Measurements from ENCODE around the gene BTF3. TPM values are rescaled to one million over a fixed set of nuclear protein-coding genes. Genes with fewer than 3 reads are reported as not detected.

Gene BTF3
- total and polyA plus RNA-seq, 9 of the 15 experiments (the other 6 are each of a cell fraction or from before 2014, with no cell fraction given), result 534 to 1,637 (median 848) TPM

GRCh38 chr5:73522989-73523388 is 24.7 kb downstream of the BTF3 start (continued):
- TF ChIP-seq ZNF311 (CRISPR knock-in tag; IDR thresholded peaks at IDR 0.05), result no peak
- TF ChIP-seq, protein P1, sequence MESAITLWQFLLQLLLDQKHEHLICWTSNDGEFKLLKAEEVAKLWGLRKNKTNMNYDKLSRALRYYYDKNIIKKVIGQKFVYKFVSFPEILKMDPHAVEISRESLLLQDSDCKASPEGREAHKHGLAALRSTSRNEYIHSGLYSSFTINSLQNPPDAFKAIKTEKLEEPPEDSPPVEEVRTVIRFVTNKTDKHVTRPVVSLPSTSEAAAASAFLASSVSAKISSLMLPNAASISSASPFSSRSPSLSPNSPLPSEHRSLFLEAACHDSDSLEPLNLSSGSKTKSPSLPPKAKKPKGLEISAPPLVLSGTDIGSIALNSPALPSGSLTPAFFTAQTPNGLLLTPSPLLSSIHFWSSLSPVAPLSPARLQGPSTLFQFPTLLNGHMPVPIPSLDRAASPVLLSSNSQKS (CRISPR knock-in tag; IDR thresholded peaks at IDR 0.05), result no peak
- TF ChIP-seq TSC22D4 (tag; IDR thresholded peaks at IDR 0.05), result no peak
- TF ChIP-seq CXXC5 (CRISPR knock-in tag; IDR thresholded peaks at IDR 0.05), result no peak

DNA sequence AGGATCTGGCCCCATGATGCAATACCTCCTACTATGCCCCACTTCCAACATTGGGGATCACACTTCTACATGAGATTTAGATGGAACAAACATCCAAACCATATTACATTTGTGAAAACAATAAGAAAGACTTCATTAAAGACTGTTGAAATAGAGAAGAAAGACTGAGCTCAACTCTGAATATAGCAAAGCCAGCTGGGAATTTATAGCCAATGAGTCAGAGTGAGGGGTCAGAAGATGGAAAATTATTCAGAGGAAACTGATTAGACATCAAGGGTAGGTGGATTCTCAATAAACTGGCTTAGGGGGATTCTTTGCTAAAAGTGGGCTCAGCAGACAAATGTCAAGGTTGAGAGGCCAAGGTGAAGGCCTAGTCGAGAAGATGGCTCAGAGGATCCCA is 25.6 kb downstream of the BTF3 start:
- DNase-seq (ENCODE audit: extremely low read depth in 1 of 4, low spot score in 3 of 4) (no peak), FAIRE-seq (no peak), ATAC-seq (no peak)
- Histone ChIP-seq H3K4me2 (ENCODE audit: insufficient read depth, low read length) (no peak overlapping the region), H3K79me2 (ENCODE audit: control insufficient read depth, insufficient read depth, low read length) (no peaks in the 10 kb centered on the region), H3K4me1 (replicated peaks in 1 of 2; ENCODE audit: control insufficient read depth in 2 of 2, insufficient read depth in 2 of 2, low read length in 2 of 2) (peaks cover 0 to 2% of the 10 kb centered on the region in 2 experiments; a peak in 1 of 5 replicates), H3K9me1 (ENCODE audit: control insufficient read depth, insufficient read depth, low read length) (no peaks in the 10 kb centered on the region), H2AFZ (ENCODE audit: low read depth, low read length) (no peak overlapping the region), H3K36me3 (ENCODE audit: control insufficient read depth, insufficient read depth, low read length) (no peaks in the 10 kb centered on the region), H3K4me3 (no peak overlapping the region), H3K27ac (ENCODE audit: extremely low read depth, low read depth, low read length) (no peak overlapping the region), H3K27me3 (ENCODE audit: control insufficient read depth in 2 of 2, insufficient read depth in 2 of 2, low read length in 2 of 2) (peaks cover 12 to 22% of the 10 kb centered on the region in 2 experiments; a peak in 4 of 5 replicates), H4K20me1 (replicated peaks; ENCODE audit: control insufficient read depth, insufficient read depth, low read length) (no peaks in the 10 kb centered on the region), H3K9ac (ENCODE audit: insufficient read depth in 1 of 2, low read depth in 2 of 2, low read length in 2 of 2) (no peak overlapping the region), H3K9me3 (replicated peaks; ENCODE audit: control insufficient read depth, insufficient read depth, low read depth, low read length) (no peaks in the 10 kb centered on the region)
- intact Hi-C loops (cut with micrococcal nuclease) (no loop called here), in situ Hi-C loops (cut with MboI) (no loop called here)
- WGBS (ENCODE audit: insufficient coverage, low coverage, missing lambda C conversion rate), result 0% methylated on average over 1 of the region's 1 CpG
- no TSS peak for BruUV-seq (replicated peaks)
- TF ChIP-seq DNMT1 (IDR thresholded peaks at IDR 0.05) (no peak), ID3 (CRISPR knock-in tag; IDR thresholded peaks at IDR 0.05) (no peak), ID3 (tag; IDR thresholded peaks at IDR 0.05) (no peak), ELK1 (CRISPR knock-in tag; IDR thresholded peaks at IDR 0.05) (no peak), WHSC1 (IDR thresholded peaks at IDR 0.05; ENCODE audit: low read length) (no peak), MEIS2 (IDR thresholded peaks at IDR 0.05; ENCODE audit: partially characterized antibody) (no peak), ZNF551 (CRISPR knock-in tag; IDR thresholded peaks at IDR 0.05) (no peak), ELF2 (CRISPR knock-in tag; IDR thresholded peaks at IDR 0.05) (no peak), TRIM28 (IDR thresholded peaks at IDR 0.05) (no peak), E2F6 (IDR thresholded peaks at IDR 0.05; ENCODE audit: borderline replicate concordance in 1 of 2, extremely low read depth in 1 of 2, insufficient read depth in 1 of 2, insufficient read length in 1 of 2, low read depth in 1 of 2, low read length in 1 of 2, poor library complexity in 1 of 2, severe bottlenecking in 1 of 2) (no peak), ZC3H4 (CRISPR knock-in tag; IDR thresholded peaks at IDR 0.05; ENCODE audit: borderline replicate concordance) (no peak)
- TF ChIP-seq, protein P2, sequence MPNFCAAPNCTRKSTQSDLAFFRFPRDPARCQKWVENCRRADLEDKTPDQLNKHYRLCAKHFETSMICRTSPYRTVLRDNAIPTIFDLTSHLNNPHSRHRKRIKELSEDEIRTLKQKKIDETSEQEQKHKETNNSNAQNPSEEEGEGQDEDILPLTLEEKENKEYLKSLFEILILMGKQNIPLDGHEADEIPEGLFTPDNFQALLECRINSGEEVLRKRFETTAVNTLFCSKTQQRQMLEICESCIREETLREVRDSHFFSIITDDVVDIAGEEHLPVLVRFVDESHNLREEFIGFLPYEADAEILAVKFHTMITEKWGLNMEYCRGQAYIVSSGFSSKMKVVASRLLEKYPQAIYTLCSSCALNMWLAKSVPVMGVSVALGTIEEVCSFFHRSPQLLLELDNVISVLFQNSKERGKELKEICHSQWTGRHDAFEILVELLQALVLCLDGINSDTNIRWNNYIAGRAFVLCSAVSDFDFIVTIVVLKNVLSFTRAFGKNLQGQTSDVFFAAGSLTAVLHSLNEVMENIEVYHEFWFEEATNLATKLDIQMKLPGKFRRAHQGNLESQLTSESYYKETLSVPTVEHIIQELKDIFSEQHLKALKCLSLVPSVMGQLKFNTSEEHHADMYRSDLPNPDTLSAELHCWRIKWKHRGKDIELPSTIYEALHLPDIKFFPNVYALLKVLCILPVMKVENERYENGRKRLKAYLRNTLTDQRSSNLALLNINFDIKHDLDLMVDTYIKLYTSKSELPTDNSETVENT (CRISPR knock-in tag; IDR thresholded peaks at IDR 0.05), result no peak
- ChIA-PET CTCF (ENCODE audit: low intra/inter-chr PET ratio) (no interaction called here), POLR2A (interaction anchor here (0.7 kb wide), 1 partner anchor 32 kb away, joined by 3 read pairs; no protein-coding TSS in a partner anchor)
